ENCODE results near the gene TMEM134. TPM values are rescaled to one million over a fixed set of nuclear protein-coding genes. Genes with fewer than 3 reads are reported as not detected.

TMEM134 gene
- total and polyA plus RNA-seq, 9 of the 15 experiments (the other 6 are each of a cell fraction or from before 2014, with no cell fraction given), result 0.63 to 48.4 (median 10.7) TPM

GRCh38 chr11:67420646-67421429, 48.2 kb downstream of the TMEM134 start (continued):
- TF ChIP-seq NFYB (IDR thresholded peaks at IDR 0.05; ENCODE audit: extremely low read depth, insufficient read length) (no peak), SRSF1 (IDR thresholded peaks at IDR 0.05; ENCODE audit: low read depth, low read length) (no peak), TFAP4 (CRISPR knock-in tag; IDR thresholded peaks at IDR 0.05; ENCODE audit: borderline replicate concordance) (peak; percentile 92), CREM (IDR thresholded peaks at IDR 0.05; ENCODE audit: low read depth) (peak; percentile 88), ZNF263 (CRISPR knock-in tag; IDR thresholded peaks at IDR 0.05; ENCODE audit: borderline replicate concordance) (no peak), TEAD1 (CRISPR knock-in tag; IDR thresholded peaks at IDR 0.05) (no peak), ZNF165 (CRISPR knock-in tag; IDR thresholded peaks at IDR 0.05; ENCODE audit: borderline replicate concordance) (no peak), ZBTB33 (CRISPR knock-in tag; IDR thresholded peaks at IDR 0.05) (no peak), CTCF (IDR thresholded peaks at IDR 0.05 in 2 of 3, conservative IDR thresholded peaks at IDR 0.05 in 1 of 3; ENCODE audit: insufficient read depth in 2 of 3, low read depth in 1 of 3, low read length in 3 of 3) (0 out of 6 replicates have a peak, but pooled peaks of 1 of the 3 experiments have one; percentile 4), EWSR1 (IDR thresholded peaks at IDR 0.05; ENCODE audit: borderline replicate concordance, low read depth, partially characterized antibody) (no peak), SIRT6 (IDR thresholded peaks at IDR 0.05; ENCODE audit: low read depth, low read length) (no peak), MEF2D (tag; conservative IDR thresholded peaks at IDR 0.05; ENCODE audit: low read depth) (no peak), ZNF311 (CRISPR knock-in tag; IDR thresholded peaks at IDR 0.05) (no peak), IFI16 (CRISPR knock-in tag; IDR thresholded peaks at IDR 0.05) (no peak), TAF7 (tag; IDR thresholded peaks at IDR 0.05) (no peak), ELK3 (CRISPR knock-in tag; IDR thresholded peaks at IDR 0.05) (no peak), TRIM25 (IDR thresholded peaks at IDR 0.05; ENCODE audit: borderline replicate concordance) (no peak), PHF20 (IDR thresholded peaks at IDR 0.05; ENCODE audit: partially characterized antibody) (no peak), SRF (CRISPR knock-in tag; IDR thresholded peaks at IDR 0.05) (no peak), ARID1B (IDR thresholded peaks at IDR 0.05) (no peak)

All from K562 (cell line).